IMR-90 (cell line): ENCODE data around the gene NBPF3. TPM values are rescaled to one million over a fixed set of nuclear protein-coding genes. Genes with fewer than 3 reads are reported as not detected.
A peak's percentile ranks its signal among the peaks of the same experiment; 100 is the strongest.

Experiments used
- ATAC-seq: fragments of 200-7000 bp; cut with Tn5 transposase; 2 replicates; pipeline ENCODE4 v1.9.1; 2020; ENCODE audit warnings: low read depth, mild to moderate bottlenecking, moderate library complexity
- BruUV-seq: library from RNA; stranded (reverse); fragments of 400-500 nt; replicated peaks from 2 replicates; lab custom pipeline; 2021; lab: Mats Ljungman, UMichigan
- CTCF ChIA-PET: fragments of 300-600 bp; formaldehyde crosslinking; extraction: SDS; loops from one replicate; lab custom pipeline; 2021; ENCODE audit warnings: antibody characterized with exemption; lab: Yijun Ruan, JAX
- POLR2A ChIA-PET: fragments of 300-600 bp; sonication (Branson Sonifier 250); formaldehyde crosslinking; loops from one replicate; lab custom pipeline; 2022; ENCODE audit warnings: antibody characterized with exemption; ENCODE audit not compliant: unreplicated experiment; lab: Charles Lee
- DNase-seq: peaks from one replicate; pipeline ENCODE4 v3.0.0; 2013
- H2AFZ ChIP-seq: replicated peaks from 2 replicates; pipeline ENCODE3; 2013; ENCODE audit warnings: low read length, mild to moderate bottlenecking; ENCODE audit not compliant: poor library complexity
- H2AK5ac ChIP-seq: 2 replicates; pipeline ENCODE4 v1.6.1; 2013; ENCODE audit warnings: low read depth, low read length, inconsistent platforms
- H2AK9ac ChIP-seq: replicated peaks from 2 replicates; pipeline ENCODE3; 2013; ENCODE audit warnings: mild to moderate bottlenecking, low read depth, low read length, moderate library complexity; ENCODE audit not compliant: poor library complexity
- H2BK120ac ChIP-seq: 2 replicates; pipeline ENCODE4 v1.6.1; 2013; ENCODE audit warnings: low read depth, low read length, inconsistent platforms
- H2BK15ac ChIP-seq: 3 replicates; pipeline ENCODE4 v1.6.1; 2013; ENCODE audit warnings: low read depth, low read length, inconsistent platforms
- H2BK20ac ChIP-seq: 2 replicates; pipeline ENCODE4 v1.6.1; 2013; ENCODE audit warnings: low read depth, mild to moderate bottlenecking, inconsistent platforms, low read length, moderate library complexity
- H2BK5ac ChIP-seq: 2 replicates; pipeline ENCODE4 v1.6.1; 2013; ENCODE audit warnings: mild to moderate bottlenecking, low read depth, low read length, inconsistent platforms; ENCODE audit not compliant: poor library complexity, severe bottlenecking
- H3K14ac ChIP-seq: replicated peaks from 2 replicates; pipeline ENCODE4 v1.6.1; 2013; ENCODE audit warnings: low read depth, low read length, inconsistent platforms
- H3K18ac ChIP-seq: 2 replicates; pipeline ENCODE4 v1.6.1; 2013; ENCODE audit warnings: low read depth, low read length, control low read depth
- H3K23ac ChIP-seq: 2 replicates; pipeline ENCODE4 v1.6.1; 2013; ENCODE audit warnings: low read depth, low read length, inconsistent platforms
- H3K27ac ChIP-seq: 2 replicates; pipeline ENCODE4 v1.5.1; 2013; ENCODE audit warnings: mild to moderate bottlenecking, control low read depth, low read length; ENCODE audit not compliant: insufficient read depth
- H3K27me3 ChIP-seq: 2 replicates; pipeline ENCODE4 v1.6.1; 2013; ENCODE audit warnings: low read length; ENCODE audit not compliant: control insufficient read depth, insufficient read depth
- H3K36me3 ChIP-seq: 2 replicates; pipeline ENCODE4 v1.6.1; 2013; ENCODE audit warnings: low read length, mixed read lengths; ENCODE audit not compliant: control insufficient read depth, insufficient read depth
- H3K4ac ChIP-seq: 2 replicates; pipeline ENCODE4 v1.6.1; 2013; ENCODE audit warnings: low read depth, low read length, inconsistent platforms
- H3K4me1 ChIP-seq: 2 replicates; pipeline ENCODE4 v1.6.1; 2013; ENCODE audit warnings: low read length, mixed read lengths; ENCODE audit not compliant: control insufficient read depth, insufficient read depth
- H3K4me2 ChIP-seq: 2 replicates; pipeline ENCODE4 v1.6.1; 2013; ENCODE audit warnings: low read depth, mild to moderate bottlenecking, control low read depth, low read length, moderate library complexity
- H3K4me3 ChIP-seq: 2 replicates; pipeline ENCODE4 v1.5.1; 2013; ENCODE audit warnings: low read depth, mild to moderate bottlenecking, control low read depth, low read length, moderate library complexity; ENCODE audit not compliant: insufficient read depth
- H3K56ac ChIP-seq: 2 replicates; pipeline ENCODE4 v1.6.1; 2013; ENCODE audit warnings: low read length, inconsistent platforms; ENCODE audit not compliant: insufficient read depth; ENCODE audit errors: extremely low read depth
- H3K79me1 ChIP-seq, 2 experiments: 2 replicates each; pipeline ENCODE4 v1.6.1; 2013; ENCODE audit warnings: low read length in 2 of 2, inconsistent platforms in 1 of 2, low read depth in 1 of 2
- H3K9ac ChIP-seq: 2 replicates; pipeline ENCODE4 v1.6.1; 2013; ENCODE audit warnings: low read depth, low read length, control low read depth
- H3K9me1 ChIP-seq: 2 replicates; pipeline ENCODE4 v1.6.1; 2013; ENCODE audit warnings: low read length, inconsistent platforms; ENCODE audit not compliant: insufficient read depth
- H3K9me3 ChIP-seq: 2 replicates; pipeline ENCODE4 v1.6.1; 2013; ENCODE audit warnings: low read length; ENCODE audit not compliant: control insufficient read depth, insufficient read depth
- H4K20me1 ChIP-seq: 2 replicates; pipeline ENCODE4 v1.6.1; 2013; ENCODE audit warnings: low read length, inconsistent platforms; ENCODE audit not compliant: insufficient read depth
- H4K5ac ChIP-seq: 2 replicates; pipeline ENCODE4 v1.6.1; 2013; ENCODE audit warnings: mild to moderate bottlenecking, low read depth, low read length, control low read depth
- H4K8ac ChIP-seq, 2 experiments: 2 replicates each; pipeline ENCODE4 v1.6.1; 2013; ENCODE audit warnings: low read depth in 2 of 2, low read length in 2 of 2, control low read depth in 1 of 2, inconsistent platforms in 1 of 2
- H4K91ac ChIP-seq: 2 replicates; pipeline ENCODE4 v1.6.1; 2013; ENCODE audit warnings: low read depth, low read length, inconsistent platforms; ENCODE audit not compliant: insufficient read depth
- BHLHE40 ChIP-seq: fragments of 150-350 bp; IDR thresholded peaks from 2 replicates; pipeline ENCODE4 v1.6.1; 2016; ENCODE audit warnings: mild to moderate bottlenecking, low read depth, low read length
- CEBPB ChIP-seq: IDR thresholded peaks from 2 replicates; pipeline ENCODE4 v1.6.1; 2012; ENCODE audit warnings: low read depth, low read length, improper control_type of control experiment
- CHD1 ChIP-seq: IDR thresholded peaks from 2 replicates; pipeline ENCODE4 v1.6.1; 2012; ENCODE audit warnings: low read depth, low read length, improper control_type of control experiment
- CTCF ChIP-seq: conservative IDR thresholded peaks from 2 replicates; pipeline ENCODE4 v1.5.1; 2012; ENCODE audit warnings: mild to moderate bottlenecking, low read depth, low read length, improper control_type of control experiment
- ELK1 ChIP-seq: fragments of 150-350 bp; IDR thresholded peaks from 2 replicates; pipeline ENCODE4 v1.6.1; 2016; ENCODE audit warnings: low read depth, mild to moderate bottlenecking, low read length, moderate library complexity, borderline replicate concordance
- FOS ChIP-seq: fragments of 150-350 bp; IDR thresholded peaks from 2 replicates; pipeline ENCODE4 v1.6.1; 2016; ENCODE audit warnings: low read depth, low read length
- MAFK ChIP-seq: IDR thresholded peaks from 2 replicates; pipeline ENCODE4 v1.6.1; 2012; ENCODE audit warnings: low read depth, low read length, improper control_type of control experiment
- MAZ ChIP-seq: IDR thresholded peaks from 2 replicates; pipeline ENCODE4 v1.6.1; 2012; ENCODE audit warnings: low read depth, mild to moderate bottlenecking, low read length, improper control_type of control experiment, moderate library complexity, borderline replicate concordance
- MXI1 ChIP-seq: IDR thresholded peaks from 2 replicates; pipeline ENCODE4 v1.6.1; 2012; ENCODE audit warnings: low read depth, mild to moderate bottlenecking, low read length, moderate library complexity, borderline replicate concordance
- NFE2L2 ChIP-seq: fragments of 150-350 bp; IDR thresholded peaks from 2 replicates; pipeline ENCODE4 v1.6.1; 2016; ENCODE audit warnings: low read depth, mild to moderate bottlenecking, low read length
- POLR2A ChIP-seq: IDR thresholded peaks from 2 replicates; pipeline ENCODE4 v1.6.1; 2012; ENCODE audit warnings: mild to moderate bottlenecking, low read depth, low read length
- RAD21 ChIP-seq: IDR thresholded peaks from 2 replicates; pipeline ENCODE4 v1.6.1; 2012; ENCODE audit warnings: low read length, improper control_type of control experiment
- RCOR1 ChIP-seq: IDR thresholded peaks from 2 replicates; pipeline ENCODE4 v1.6.1; 2012; ENCODE audit warnings: mild to moderate bottlenecking, low read length, improper control_type of control experiment; ENCODE audit not compliant: insufficient replicate concordance
- RFX5 ChIP-seq: IDR thresholded peaks from 2 replicates; pipeline ENCODE4 v1.8.0; 2012; ENCODE audit warnings: low read depth, mild to moderate bottlenecking, low read length, moderate library complexity
- SMC3 ChIP-seq: fragments of 150-350 bp; IDR thresholded peaks from 2 replicates; pipeline ENCODE4 v1.6.1; 2016; ENCODE audit warnings: low read depth, mild to moderate bottlenecking, antibody characterized with exemption, low read length, moderate library complexity
- USF2 ChIP-seq: fragments of 150-350 bp; IDR thresholded peaks from 2 replicates; pipeline ENCODE4 v1.6.1; 2017; ENCODE audit warnings: mild to moderate bottlenecking, antibody characterized with exemption, low read length, low read depth
- WGBS, 2 experiments: methylation state at CpG; one replicate each; pipeline versions ENCODE4 v1.1.5 to v1.1.7; 2013; ENCODE audit warnings: missing lambda C conversion rate in 2 of 2; ENCODE audit not compliant: insufficient read length in 1 of 2; ENCODE audit errors: extremely low coverage in 2 of 2; 5-methylcytosine and 5-hydroxymethylcytosine counted together
- dilution Hi-C: fragments of 300-500 bp; cut with HindIII; formaldehyde crosslinking; loops from one replicate; pipeline ENCODE4 v1.14.3; 2018; ENCODE audit warnings: low sequenced_read_pairs; ENCODE audit not compliant: unreplicated experiment
- in situ Hi-C: fragments of 300-500 bp; cut with MboI; formaldehyde crosslinking; loops from 3 replicates; pipeline ENCODE4 v1.14.3; 2019; ENCODE audit warnings: low sequenced_read_pairs, inconsistent platforms, mixed read lengths
- intact Hi-C: fragments of 100-400 bp; cut with micrococcal nuclease; formaldehyde crosslinking; loops from 2 replicates; pipeline ENCODE4 v1.10.0; 2022
- polyA plus RNA-seq, 3 experiments: library from polyadenylated mRNA; depleted of rRNA; stranded (reverse); fragments of >200 nt; gene quantifications; 2 replicates each; pipeline ENCODE4 v1.2.3, GENCODE V29; 2012; ENCODE audit warnings: low replicate concordance in 1 of 3
- total RNA-seq: library from RNA; depleted of rRNA; stranded (reverse); fragments of >200 nt; gene quantifications from 2 replicates; pipeline ENCODE4 v1.2.3, GENCODE V29; 2012

NBPF3 gene
- total and polyA plus RNA-seq, 2 of the 4 experiments (the other 2 are of a cell fraction) = 8.7 to 18.8 TPM

- H4K5ac ChIP-seq = peak overlapping the region; percentile 93
- peak overlapping the region; percentile 97 for H3K4me2 ChIP-seq
- peak overlapping the region; percentile 100 for H2AFZ ChIP-seq
- H3K14ac ChIP-seq = no peak overlapping the region
- H3K27ac ChIP-seq = peak overlapping the region; percentile 46
- H2BK15ac ChIP-seq = peak overlapping the region; percentile 77; the same call in 1 of the 3 replicates
- POLR2A ChIA-PET = no interaction called here
- H3K79me1 ChIP-seq = peaks cover 6 to 19% of the 10 kb centered on the region in 2 experiments
- TF ChIP-seq CTCF = no peak
- TF ChIP-seq FOS = no peak
- no peak for TF ChIP-seq MAFK
- no peak for TF ChIP-seq NFE2L2
- TF ChIP-seq RAD21 = no peak
- TF ChIP-seq BHLHE40 = no peak
- no peak for TF ChIP-seq MAZ
- no peak for TF ChIP-seq ELK1
- TF ChIP-seq POLR2A = no peak
- TF ChIP-seq MXI1 = no peak
- no peak for TF ChIP-seq RFX5
- TF ChIP-seq SMC3 = no peak
- TF ChIP-seq CEBPB = no peak
- TF ChIP-seq USF2 = no peak
- TF ChIP-seq CHD1 = no peak
- TF ChIP-seq RCOR1 = no peak
- H4K8ac ChIP-seq = peak overlapping the region; percentile 58 to 86; a peak in 3 of 4 replicates
- no peaks in the 10 kb centered on the region for H3K9me1 ChIP-seq
- BruUV-seq = no TSS peak
- dilution Hi-C loops = no loop called here
- no peak overlapping the region for H2BK20ac ChIP-seq
- no peaks in the 10 kb centered on the region for H3K9me3 ChIP-seq
- no peaks in the 10 kb centered on the region for H4K20me1 ChIP-seq
- H3K4me1 ChIP-seq = no peaks in the 10 kb centered on the region
- H3K36me3 ChIP-seq = no peaks in the 10 kb centered on the region
- H3K4ac ChIP-seq = 0 out of 2 replicates have a peak overlapping the region, but pooled peaks have one; percentile 51
- ATAC-seq (no peak), DNase-seq (no peak)
- no peak overlapping the region for H3K18ac ChIP-seq
- H3K56ac ChIP-seq = peak overlapping the region; percentile 28; the same call in 1 of the 2 replicates
- peak overlapping the region; percentile 37 for H2BK5ac ChIP-seq
- in situ Hi-C loops = no loop called here
- peaks cover 1% of the 10 kb centered on the region; the same call in 1 of the 2 replicates for H3K27me3 ChIP-seq
- intact Hi-C loops = no loop called here
- 33% methylated on average over 1 of the region's 7 CpGs; no CpG with 5 or more reads in 1 of the 2 experiments for WGBS, 2 experiments
- CTCF ChIA-PET = no interaction called here
- peak overlapping the region; percentile 73; the same call in 1 of the 2 replicates for H2AK5ac ChIP-seq
- H3K9ac ChIP-seq = peak overlapping the region; percentile 75
- no peak overlapping the region for H2AK9ac ChIP-seq
- 0 out of 2 replicates have a peak overlapping the region, but pooled peaks have one; percentile 66 for H2BK120ac ChIP-seq
- no peak overlapping the region for H4K91ac ChIP-seq
- H3K23ac ChIP-seq = no peak overlapping the region
- peak overlapping the region; percentile 86 for H3K4me3 ChIP-seq
Observed at GRCh38 chr1:21439345-21439720, 604 bp upstream of the NBPF3 start.
